Stimulated activated CD4-positive, alpha-beta T cell treated with anti-CD3 and anti-CD28 coated beads, Interleukin-2, amount 100 ng/mL, for 24 hours (primary cell): ENCODE measurements around the gene SCGB1D4.
"Not testable (repeated sequence)": the region's sequence is repeated elsewhere in the genome, so short reads cannot be mapped to it uniquely, and the experiment has no call there.

Source experiments
- DNase-seq, 2 donors: peaks; one replicate each; pipeline ENCODE4 v3.0.0-alpha.2; 2020

Gene SCGB1D4, protein sequence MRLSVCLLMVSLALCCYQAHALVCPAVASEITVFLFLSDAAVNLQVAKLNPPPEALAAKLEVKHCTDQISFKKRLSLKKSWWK

DNA sequence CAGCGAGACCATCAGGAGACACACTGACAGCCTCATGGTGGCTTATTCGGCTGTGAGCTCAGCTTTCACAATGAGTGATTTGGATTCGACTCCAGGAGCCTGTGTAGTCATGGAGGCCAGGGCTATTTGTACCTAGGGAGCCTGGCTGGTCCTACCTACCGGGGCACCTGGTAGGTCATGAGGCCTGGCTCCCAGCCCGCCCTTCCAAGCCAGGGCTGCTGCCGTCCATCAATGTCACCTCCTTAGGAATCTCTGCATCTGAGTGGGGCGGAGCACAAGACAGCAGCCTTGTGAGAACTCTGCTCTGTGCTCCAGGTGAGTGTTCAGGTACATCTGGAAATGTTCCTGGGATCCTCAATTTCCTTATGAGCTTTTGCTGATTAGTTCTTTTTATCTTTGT is at the start of gene SCGB1D4:
TSS of gene SCGB1D4 (minus strand) at position 101 of the 400 bp plus-strand sequence. CDS start at position 36, 65 bp downstream.
- no peak for DNase-seq

DNA sequence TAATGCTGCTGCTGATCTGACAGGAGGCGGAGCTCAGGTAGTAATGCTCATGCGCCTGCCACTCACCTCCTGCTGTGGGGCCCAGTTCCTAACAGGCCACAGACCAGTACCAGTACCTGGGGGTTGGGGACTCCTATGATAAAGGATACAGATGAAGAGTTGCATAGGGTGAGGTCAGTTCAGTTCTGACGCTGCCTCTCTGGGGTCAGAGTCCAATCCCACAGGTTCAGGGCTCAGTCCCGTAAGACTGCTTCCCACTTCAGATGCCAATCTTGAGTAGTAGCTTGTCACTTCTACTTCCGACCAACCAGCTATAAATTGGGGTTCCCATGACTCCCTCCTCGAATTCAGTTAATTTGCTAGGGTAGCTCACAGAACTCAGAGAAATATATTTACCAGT is 47.0 kb upstream of the SCGB1D4 start:
- DNase-seq: no peak

DNA sequence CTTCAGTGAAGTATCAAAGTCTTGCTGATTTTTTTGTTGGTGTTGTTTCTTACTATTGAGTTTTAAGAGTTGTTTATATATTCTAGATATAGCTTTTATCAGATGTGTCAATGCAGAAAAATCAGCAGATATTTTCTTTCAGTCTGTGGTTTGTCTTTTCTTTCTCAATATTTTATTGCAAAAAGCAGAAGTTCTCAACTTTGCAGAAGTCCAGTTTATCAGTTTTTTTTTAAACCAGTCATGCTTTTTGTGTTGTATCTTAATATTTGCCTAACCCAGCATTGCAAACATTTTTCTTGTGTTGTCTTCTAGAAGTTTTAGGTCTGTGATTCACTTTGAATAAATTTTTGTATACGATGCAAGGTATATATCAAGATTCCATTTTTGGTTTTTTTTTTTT is 45.3 kb upstream of the SCGB1D4 start:
- no peak for DNase-seq

DNA sequence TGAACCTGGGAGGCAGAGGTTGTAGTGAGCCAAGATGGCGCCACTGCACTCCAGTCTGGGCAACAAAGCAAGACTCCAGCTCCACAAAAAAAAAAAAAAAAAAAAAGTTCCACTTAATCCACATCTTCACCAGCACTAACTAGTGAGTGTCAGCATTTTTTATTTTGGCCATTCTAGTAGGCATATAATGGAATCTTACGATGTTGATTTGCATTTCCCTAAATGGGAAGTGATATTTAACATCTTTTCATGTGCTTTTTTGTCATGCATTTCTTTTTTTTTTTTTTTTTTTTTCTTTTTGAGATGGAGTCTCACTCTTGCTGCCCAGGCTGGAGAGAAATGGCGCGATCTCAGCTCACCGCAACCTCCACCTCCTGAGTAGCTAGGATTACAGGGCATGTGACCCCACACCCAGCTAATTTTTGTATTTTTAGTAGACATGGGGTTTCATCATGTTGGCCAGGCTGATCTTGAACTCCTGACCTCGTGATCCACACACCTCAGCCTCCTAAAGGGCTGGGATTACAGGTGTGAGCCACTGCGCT is 44.8 kb upstream of the SCGB1D4 start:
- DNase-seq: not testable (repeated sequence)

DNA sequence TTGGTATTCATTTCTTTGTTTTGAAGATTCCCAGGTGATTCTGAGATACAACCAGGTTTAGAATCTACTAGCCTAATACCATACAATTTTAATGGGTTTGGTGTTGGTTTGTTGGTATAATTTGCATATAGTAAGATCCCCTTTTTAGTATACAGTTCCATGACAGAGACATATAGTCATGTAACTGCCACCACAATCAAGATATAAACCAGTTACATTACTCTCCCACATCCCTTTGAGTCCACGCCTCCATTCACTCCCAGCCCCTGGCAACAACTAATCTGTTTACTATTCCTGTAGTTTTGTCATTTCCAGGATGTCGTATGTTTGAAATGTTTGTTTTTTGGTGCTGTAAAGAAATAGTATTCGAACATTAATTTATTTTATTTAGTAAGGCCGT is 42.7 kb upstream of the SCGB1D4 start:
- DNase-seq: no peak

DNA sequence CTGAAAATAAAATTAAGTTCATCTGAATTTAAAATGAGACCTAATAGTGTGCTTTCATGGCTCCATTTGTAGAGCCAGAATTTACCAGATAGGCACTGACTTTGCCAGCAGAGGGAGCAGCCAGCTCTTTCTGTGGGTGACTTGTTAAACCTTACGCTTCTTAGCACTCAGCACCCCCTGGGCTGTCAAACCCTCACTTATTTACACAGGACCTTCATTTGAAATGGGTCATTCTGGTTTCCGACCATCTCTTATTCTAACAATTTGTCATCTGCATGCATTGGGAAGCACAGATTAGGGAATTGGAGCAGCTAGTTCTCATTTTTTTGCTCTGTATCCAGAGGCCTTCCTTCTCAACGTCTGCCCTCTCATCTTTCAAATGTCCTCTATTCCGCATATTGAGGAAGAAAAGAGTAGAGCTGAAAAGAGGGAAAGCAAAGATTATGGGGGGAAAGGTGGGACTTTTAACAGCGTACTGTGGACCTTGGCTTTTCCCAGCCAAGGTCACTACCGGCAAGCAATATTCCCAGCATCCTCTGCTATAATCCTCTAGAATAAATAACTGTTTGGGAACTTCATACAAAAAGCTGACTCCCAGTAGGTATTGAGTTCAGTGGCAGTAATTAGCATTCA is 41.5 kb upstream of the SCGB1D4 start:
- DNase-seq: peak; percentile 54 to 60

DNA sequence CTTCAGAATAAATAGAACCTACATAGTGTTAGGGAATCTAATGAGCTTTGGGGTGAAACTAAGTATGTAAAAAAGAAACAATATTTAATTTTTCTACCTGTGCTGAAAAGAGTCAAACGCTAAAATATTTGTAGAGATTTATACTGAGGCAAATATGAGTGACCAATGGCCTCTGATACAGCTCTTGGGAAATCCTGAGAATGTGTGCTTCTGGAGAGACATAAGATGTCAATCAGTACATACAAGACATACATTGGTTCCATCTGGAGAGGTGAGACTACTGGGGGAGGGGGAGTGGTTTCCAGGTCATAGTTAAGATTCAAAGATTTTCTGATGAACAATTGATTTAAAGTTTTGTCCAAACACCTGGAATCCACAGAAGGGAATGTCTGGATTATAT is 39.3 kb upstream of the SCGB1D4 start:
- DNase-seq: no peak

DNA sequence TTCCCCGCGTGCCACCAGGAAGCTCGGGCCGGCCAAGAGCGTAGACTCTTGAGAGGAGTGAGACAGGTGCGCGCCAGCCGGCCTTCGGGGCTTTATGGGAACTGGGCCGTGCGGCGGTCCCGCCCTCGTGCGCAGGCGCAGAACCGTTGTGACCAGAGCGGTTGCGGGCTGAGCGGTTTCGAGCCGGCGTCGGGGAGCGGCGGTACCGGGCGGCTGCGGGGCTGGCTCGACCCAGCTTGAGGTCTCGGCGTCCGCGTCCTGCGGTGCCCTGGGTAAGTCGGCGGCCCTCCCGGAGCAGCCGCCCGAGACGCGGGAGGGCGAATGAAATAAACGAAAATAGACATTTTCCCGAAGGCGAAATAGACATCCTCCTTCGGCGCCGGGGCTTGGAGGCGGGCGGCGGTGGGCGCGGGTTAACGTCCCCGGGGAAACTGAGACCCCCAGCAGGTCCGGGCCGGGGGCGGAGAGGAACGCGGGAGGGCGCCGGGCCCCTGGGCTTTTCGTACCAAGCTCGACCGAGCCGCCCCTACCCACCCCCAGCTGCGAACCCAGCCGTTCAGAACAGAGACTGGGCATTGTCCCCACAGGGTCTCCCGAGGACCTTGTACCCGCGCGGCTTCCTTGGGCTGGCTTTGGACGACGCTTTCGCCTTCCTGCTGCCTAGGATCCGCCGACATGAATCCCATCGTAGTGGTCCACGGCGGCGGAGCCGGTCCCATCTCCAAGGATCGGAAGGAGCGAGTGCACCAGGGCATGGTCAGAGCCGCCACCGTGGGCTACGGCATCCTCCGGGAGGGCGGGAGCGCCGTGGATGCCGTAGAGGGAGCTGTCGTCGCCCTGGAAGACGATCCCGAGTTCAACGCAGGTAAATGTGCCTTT is 38.7 kb upstream of the SCGB1D4 start, which contains the start of gene ASRGL1:
TSS of gene ASRGL1 (plus strand) at position 146 of the 879 bp plus-strand sequence. CDS start at position 676, 530 bp downstream.
- DNase-seq: peak; percentile 81 to 86

DNA sequence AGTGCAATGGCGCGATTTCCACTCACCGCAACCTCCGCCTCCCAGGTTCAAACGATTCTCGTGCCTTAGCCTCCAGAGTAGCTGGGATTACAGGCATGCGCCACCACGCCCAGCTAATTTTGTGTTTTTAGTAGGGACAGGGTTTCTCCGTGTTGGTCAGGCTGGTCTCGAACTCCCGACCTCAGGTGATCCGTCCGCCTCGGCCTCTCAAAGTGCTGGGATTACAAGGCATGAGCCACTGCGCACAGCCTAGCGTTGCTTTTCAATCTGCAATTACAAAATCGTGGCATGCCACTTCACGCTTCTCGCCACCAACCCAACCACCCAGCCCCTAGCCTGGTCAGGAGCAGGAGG is 38.1 kb upstream of the SCGB1D4 start:
- DNase-seq: not testable (repeated sequence)

DNA sequence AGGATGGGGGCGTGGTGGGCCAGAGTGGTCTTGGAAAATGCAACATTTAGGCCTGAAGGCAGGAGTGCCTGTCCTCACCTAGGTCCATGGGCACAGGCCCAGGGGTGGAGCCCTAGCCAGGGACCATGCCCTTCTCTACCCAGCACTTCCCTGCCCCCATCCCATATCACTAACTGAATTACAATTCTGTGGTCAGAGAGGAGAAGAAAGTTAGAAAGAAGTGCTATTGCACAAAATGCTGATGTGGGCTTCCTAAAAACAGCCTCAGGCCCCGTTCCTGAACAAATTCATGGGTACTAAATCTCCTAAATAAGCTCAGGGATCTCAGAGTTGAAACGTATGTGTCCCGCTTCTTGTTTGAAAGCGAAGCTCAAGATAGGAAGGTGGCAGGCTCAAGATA is 34.9 kb upstream of the SCGB1D4 start:
- DNase-seq: no peak

DNA sequence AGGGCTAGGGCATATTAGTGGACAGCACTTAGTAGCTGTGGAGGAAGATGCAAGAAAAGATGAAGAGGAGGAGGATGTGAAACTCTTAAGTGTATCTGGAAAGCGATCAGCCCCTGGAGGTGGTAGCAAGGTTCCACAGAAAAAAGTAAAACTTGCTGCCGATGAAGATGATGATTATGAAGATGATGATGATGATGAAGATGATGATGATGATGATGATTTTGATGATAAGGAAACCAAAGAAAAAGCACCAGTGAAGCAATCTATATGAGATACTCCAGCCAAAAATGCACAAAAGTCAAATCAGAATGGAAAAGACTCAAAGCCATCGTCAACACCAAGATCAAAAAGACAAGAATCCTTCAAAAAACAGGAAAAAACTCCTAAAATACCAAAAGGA is 32.4 kb upstream of the SCGB1D4 start:
- DNase-seq: not testable (repeated sequence)

DNA sequence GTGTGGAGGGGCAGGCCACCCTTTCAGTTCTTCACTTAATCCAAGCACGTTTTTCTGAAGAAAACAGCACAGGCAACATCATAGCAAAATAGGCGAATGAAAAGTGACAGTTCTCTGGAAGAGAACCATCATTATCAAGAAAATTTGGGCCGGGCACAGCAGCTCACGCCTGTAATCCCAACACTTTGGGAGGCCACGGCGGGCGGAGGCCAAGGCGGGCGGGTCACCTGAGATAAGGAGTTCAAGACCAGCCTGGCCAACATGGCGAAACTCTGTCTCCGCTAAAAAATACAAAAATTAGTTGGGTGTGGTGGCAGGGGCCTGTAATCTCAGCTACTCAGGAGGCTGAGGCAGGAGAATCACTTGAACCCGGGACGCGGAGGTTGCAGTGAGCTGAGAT is 28.7 kb upstream of the SCGB1D4 start:
- DNase-seq: not testable (repeated sequence)

DNA sequence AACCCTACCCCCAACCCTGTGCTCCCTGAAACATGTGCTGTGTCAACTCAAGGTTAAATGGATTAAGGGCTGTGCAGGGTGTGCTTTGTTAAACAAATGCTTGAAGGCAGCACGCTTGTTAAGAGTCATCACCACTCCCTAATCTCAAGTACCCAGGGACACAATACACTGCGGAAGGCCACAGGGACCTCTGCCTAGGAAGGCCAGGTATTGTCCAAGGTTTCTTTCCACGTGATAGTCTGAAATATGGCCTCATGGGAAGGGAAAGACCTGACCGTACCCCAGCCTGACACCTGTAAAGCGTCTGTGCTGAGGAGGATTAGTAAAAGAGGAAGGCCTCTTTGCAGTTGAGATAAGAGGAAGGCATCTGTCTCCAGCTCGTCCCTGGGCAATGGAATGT is 27.8 kb upstream of the SCGB1D4 start:
- not testable (repeated sequence) for DNase-seq

DNA sequence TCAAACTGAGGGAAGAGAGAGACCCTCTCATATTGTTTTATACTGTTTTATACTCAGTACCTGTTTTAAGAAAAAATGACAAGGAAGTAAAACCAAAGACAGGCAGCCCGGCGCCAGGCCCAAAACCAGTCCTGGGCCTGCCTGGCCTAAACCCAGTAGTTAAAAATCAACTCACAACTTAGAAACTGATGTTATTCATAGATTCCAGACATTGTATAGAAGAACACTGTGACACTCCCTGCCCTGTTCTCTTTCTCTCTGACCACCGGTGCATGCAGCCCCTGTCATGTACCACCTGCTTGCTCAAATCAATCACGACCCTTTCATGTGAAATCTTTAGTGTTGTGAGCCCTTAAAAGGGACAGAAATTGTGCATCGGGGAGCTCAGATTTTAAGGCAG is 26.9 kb upstream of the SCGB1D4 start:
- DNase-seq: not testable (repeated sequence)

DNA sequence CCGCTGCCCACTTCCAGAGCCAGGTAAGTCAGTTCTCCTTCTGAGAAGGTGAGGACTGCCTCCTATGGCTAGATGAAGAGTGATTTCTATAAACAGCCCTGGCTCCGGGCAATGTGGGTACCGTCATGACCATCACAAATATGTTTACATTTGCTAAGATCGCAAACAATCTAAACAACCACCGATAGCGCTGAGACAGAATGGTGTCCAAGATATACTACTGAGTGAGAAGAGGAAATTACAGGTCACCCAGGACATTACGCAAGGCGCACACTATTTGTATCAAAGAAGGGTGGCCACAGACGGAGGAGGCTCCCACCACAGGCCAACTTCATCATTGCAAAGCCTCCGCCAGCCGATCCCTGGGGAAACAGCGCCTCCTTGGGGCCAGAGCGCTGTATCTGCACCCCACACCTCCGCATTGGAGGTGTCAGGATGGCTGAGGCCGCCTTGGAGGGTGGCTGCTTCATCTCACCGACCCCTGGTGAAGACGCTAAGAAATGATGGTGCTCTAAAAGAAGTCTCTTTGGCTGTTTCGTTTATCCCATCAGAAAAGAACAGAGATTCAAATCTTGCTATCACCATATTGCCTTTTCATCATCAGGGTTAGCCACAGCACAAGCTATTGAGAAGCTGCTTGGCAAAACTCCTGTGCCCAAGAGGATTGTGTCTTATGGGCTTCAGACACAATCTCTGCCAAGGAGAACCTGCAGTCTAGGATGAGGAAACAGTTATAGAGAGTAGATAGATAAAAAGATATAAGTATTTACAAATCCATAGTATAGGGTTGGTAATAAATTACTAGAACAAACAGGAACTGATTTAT is 26.1 kb upstream of the SCGB1D4 start:
- peak; percentile 53 to 81 for DNase-seq

DNA sequence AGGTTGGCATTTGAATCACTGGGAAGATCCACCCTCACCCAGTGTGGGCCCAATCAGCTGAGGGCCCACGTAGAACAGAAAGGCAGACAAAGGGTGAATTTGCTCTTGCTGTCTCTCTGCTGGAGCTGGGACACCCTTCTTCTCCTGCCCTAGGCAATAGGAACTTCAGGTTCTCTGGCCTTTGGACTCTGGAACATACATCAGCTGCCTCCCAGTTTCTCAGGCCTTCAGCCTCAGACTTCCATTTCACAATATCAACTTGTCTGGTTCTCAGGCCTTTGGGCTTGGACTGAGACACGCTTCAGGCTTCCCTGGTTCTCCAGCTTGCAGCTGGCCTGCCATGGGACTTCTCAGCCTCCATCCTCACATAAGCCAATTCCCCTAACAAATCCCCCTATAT is 23.6 kb upstream of the SCGB1D4 start:
- no peak for DNase-seq

DNA sequence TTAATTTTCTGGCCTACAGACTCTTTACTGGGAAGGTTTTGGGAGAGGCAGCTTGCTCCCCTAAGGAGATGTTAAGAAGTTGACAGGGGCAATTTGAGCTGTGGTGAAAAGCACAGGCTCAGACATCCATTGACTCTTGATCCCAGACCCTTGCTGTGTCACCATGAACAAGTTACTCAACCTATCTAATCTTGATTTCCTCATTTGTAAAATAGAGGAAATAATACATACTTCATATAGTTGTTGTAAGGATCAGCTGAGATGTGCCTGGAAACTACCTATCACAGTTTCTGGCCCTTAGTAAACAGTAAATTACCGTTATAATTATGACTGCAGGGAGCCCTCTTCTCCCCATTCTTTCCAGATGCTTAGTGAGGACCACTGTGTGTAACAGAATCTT is 16.6 kb upstream of the SCGB1D4 start:
- no peak for DNase-seq

DNA sequence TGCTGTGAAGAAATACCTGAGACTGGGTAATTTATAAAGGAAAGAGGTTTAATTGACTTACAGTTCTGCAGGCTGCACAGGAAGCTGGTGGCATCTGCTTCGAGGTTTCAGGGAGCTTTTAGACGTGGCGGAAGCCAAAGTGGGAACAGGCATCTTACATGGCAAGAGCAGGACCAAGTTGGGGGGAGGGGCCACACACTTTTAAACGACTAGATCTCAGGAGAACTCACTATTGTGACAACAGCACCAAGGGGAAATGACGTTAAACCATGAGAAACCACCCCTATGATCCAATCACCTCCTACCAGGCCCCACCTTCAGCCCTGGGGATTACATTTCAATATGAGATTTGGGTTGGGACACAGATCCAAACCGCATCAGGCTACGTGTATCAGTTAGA is 11.1 kb upstream of the SCGB1D4 start:
- DNase-seq: no peak

DNA sequence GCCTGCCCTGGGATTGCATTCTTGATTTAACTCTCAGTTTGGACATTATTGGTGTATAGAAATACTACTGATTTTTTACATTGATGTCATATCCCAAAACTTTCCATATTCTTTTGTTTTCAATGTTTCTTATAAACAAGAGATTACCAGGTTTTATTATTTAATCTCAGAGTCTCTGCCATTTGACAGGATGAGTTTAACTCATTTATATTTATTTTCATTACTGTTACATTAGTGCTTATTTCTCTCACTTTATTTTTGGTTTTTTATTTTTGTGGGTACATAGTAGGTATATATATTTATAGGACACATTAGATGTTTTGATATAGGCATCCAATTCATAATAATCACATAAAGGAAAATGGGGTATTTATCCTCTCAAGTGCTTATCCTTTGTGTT is 9.1 kb upstream of the SCGB1D4 start:
- DNase-seq: no peak

DNA sequence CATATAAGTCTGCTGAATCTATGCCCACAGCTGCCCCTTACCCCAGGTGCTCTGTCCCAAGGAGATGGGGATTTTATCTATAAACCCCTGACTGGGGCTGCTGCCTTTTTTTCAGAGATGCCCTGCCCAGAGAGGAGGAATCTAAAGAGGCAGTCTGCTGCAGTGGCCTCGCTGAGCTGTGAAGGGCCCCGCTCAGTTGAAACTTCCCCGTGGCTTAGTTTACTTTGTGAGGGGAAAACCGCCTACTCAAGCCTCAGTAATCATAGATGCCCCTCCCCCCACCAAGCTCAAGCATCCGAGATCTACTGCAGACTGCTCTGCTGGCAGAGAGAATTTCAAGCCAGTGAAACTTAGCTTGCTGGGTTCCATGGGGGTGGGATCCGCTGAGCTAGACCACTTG is 7.4 kb upstream of the SCGB1D4 start:
- no peak for DNase-seq

DNA sequence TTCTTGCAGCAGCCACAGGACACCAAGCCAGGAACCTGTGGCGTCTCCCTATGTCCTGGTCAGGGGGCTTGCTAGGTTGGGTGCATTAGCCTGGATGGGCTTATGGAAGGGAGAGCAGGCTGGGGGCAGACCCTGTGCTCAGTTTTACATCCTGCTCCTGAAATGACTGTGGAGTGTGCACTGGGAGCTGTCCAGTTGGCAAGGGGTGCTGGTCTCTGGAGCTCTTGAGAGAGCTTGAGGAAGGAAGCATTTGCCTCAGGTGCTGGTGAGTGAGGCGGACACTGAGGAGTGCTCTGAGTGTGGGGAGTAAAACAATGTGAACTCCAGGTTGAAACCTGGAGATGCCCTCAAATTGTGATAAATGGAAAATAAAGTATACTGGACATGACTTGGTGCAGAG is 3.4 kb downstream of the SCGB1D4 start:
- DNase-seq: no peak

DNA sequence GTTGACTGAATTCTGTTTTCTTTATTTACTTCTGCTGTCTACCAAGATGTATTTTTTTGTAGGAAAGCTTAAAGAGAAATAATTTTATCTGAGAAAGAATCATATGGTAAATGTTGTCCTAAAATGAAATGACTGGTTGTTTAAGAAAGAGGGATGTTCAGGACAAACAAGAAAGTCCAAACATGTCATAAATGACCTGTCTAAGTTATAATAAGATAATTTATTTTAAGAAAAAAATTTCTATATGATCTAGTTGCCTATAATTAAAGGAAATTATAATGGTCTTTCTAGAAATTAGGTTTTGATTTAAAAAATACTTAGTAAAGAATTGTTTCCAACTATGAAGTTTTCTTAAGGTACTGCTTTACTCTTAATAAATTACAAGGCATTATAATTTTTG is 18.4 kb downstream of the SCGB1D4 start:
- DNase-seq: no peak

DNA sequence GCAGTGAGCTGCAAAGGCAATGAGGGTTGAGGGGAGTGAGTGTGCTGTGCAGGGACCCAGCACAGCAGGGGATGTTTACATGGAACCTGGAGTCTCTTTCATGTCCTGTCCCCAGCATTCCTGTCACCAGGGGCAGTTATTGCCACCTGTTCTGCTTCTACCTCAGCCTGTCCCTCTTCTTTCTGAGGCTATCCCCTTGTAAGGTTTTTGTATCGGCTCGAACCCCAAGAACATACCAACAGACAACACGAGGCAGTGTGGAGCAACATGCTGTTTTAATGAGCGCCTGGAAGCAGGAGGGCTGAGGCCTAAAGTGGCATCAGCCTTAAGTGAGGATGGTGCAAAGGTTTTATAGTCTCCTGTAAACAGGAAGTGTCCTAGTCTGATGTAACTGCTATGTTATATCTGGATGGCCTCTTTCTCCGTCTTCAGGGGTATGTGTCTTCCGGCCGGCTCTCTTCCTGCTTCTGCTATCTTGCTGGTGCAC is 25.0 kb downstream of the SCGB1D4 start:
- no peak for DNase-seq
